NCI-H1694 (cell line): ENCODE data around the gene GRIN2C.
A peak's percentile ranks its signal among the peaks of the same experiment; 100 is the strongest.
"Not testable (repeated sequence)": the region's sequence is repeated elsewhere in the genome, so short reads cannot be mapped to it uniquely, and the experiment has no call there.

ENCODE experiments used
- DNase-seq: peaks from one replicate; lab custom pipeline; 2025; lab: John Stamatoyannopoulos, UW

The GRIN2C gene

DNA sequence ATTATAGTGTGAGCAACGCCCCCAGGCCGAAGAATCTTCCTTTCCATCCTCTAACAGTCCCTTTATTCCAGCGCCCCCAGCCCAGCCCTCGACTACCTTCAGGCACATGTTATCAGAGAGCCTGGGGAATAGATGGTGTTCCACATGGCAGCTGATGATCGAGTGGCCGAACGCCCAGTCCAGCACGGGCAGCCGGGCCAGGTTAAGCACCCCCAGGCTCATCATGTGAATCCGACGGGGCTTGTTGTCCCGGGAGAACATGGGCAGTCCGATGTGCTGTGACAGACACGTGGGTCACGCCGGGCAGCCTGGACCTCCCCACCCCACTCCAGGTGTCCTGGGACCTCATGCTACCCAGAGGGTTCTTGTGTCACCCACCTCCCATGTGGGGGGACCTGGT, 19.6 kb upstream of the GRIN2C start:
- DNase-seq = no peak

DNA sequence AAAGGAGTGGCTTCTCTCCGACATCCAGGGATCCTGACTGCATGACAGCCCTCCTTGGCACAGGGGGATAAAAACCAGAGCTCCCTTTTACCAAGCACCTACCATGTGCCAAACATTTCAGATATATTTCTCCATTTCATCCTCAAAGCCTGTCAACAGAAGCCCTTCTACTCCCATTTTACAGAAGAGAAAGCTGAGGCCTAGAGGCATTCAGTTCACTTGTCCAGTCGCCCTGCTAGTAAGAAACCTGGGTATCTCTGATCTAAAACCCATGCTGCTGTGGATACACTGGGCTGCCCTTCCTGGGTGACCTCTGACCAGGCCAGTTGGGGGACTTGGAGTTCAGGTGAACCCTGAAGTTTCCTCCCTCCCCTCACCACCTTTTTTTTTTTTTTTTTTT, 19.0 kb upstream of the GRIN2C start:
- DNase-seq = no peak

DNA sequence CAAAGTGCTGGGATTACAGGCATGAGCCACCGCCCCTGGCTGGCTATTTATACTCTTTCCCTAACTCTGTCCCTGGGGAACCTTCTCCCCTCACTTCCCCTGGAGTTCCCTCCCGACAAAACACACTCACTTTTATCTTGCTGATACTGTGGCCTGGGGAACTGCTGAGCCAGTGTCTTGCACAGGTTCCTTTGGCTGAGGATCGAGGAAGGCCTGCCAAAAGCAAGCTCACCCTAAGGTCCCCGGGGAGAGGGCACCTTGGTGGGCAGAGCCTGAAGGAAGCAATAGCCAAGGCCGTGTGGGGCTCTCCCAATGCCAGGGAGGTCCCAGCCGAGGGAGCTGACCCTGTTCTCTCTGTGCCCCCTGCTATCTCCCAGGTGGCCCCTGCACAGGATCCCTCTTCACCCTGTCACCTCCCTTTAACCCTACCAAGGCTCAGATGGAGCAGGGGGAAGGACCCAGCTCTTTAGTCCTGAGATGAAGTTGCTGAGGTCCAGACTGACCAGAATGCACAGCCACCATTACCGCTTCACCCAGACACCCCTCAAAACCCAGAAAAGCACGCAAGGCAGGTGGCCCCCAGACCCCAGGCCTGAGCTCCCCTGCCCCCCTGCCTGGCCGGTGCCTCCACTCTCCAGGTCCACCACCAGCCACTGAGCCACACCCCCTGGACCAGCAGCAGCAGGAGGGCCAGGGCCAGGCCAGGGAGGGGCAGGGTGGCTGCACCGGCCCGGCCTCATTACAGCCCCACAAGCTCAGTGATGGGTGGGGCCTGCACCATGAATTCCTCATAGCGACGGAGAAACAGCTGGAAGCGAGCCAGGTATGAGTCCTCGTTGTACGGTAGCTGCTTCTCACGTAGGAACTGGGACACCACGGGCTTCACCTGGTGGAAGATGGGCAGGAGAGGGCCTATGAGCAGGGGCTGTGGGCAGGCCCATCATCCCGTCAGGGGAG, 18.2 kb upstream of the GRIN2C start:
- no peak for DNase-seq

DNA sequence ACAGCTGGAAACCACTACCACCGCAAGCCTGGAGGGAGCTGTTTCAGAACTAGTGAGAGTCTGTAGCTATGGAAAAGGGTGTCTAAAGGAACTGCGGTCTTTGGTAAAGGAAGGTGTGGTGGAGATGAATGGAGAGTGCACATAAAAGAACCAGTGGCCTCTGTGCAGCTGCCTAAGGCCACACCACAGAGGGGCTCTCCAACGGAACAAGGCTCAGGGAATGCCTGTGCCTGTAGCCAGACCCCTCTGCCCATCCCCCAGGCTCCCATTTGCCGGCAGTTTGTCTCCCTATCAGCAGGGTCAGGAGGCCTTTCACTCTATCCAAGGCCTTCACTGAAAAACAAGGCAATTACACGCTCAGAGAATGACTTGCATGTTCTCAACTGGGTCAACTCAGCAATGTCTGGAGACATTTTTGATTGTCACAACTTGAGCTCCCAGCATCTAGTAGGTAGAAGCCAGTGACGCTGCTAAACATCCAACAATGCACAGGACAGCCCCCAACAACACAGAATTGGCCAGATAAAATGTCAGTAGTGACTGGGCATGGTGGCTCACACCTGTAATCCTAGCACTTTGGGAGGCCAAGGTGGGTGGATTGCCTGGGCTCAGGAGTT, 16.4 kb upstream of the GRIN2C start:
- DNase-seq = no peak

DNA sequence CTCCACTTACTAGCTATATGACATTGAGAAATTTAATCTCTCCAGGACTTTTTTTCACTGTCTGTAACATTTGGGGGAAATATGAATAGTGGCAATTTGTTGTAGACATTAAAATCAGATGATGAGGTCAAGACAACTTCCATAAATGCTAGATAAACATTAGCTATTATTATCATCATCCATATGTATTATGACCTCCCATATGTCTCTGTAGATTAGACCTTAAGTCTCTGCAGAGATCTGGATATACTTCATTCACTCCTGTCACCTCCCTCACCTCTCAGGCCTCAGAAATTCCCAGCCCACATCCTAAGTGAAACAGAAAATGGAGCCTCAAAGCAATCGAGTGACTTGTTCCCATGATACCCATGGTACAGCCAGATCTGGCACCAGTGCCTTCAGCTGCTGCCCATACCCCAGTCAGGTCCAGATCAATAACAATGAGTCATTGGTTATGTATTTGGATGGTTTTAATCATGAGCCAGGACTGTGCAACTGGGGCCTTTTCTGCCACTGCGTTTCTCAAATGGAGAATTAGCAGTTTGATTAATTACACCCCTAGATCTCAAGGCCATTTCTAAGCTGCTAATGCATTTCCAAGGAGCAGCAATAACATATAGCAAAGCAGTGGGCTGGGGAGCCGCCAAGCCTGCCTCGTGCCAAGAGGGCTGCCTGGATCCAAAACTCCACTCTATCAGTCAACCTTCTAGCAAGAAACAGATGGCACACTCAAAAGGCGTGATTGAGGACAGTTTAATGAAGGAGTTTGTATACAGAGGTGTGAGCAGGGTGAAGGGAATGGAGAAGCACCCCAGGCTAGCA, 15.7 kb upstream of the GRIN2C start:
- peak; percentile 57 for DNase-seq

DNA sequence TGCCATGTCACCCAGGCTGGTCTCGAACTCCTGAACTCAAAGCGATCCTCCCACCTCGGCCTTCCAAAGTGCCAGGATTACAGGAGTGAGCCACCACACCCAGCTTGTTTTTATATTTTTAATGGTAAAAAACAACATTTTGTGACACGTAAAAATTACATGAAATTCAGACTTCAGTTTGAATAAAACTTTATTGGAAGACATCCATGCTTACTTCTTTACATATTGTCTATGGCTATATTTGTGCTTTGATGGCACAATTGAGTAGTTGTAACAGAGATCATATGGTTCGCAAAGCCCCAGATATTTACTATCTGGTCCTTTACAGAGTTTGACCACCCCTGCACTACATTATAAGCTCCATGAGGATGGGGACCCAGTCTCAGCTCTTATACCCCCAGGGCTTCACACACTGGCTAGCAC, 14.9 kb upstream of the GRIN2C start:
- DNase-seq = no peak

DNA sequence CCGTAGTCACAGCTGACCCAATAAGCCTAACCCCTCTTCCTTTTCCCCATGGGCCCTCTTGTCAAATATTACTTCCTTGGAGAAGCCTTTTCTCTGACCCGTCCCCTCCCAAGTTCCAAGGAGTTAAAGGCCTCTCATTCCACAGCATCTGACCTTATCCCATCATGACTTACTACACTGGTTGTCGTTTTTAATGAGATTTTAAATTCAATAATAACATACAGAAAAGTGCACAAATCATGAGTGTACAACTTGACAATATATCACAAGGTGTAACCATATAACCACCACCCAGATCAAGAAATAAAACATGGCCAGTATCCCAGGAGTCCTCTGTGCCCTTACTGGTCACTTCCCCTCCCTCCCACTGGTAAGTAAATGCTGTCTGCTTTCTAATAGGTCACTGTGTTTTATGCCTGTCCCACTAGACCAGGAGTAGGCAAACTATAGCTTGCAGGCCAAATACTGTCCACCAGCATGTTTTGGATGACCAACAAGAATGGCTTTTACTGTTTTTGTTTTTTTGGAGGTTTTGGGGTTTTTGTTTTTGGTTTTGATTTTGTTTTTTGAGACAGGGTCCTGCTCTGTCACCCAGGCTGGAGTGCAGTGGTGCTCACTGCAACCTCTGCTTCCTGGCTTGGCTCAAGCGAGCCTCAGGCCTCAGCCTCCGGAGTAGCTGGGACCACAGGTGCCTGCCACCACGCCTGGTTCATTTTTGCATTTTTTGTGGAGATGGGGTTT, 14.4 kb upstream of the GRIN2C start:
- no peak for DNase-seq

DNA sequence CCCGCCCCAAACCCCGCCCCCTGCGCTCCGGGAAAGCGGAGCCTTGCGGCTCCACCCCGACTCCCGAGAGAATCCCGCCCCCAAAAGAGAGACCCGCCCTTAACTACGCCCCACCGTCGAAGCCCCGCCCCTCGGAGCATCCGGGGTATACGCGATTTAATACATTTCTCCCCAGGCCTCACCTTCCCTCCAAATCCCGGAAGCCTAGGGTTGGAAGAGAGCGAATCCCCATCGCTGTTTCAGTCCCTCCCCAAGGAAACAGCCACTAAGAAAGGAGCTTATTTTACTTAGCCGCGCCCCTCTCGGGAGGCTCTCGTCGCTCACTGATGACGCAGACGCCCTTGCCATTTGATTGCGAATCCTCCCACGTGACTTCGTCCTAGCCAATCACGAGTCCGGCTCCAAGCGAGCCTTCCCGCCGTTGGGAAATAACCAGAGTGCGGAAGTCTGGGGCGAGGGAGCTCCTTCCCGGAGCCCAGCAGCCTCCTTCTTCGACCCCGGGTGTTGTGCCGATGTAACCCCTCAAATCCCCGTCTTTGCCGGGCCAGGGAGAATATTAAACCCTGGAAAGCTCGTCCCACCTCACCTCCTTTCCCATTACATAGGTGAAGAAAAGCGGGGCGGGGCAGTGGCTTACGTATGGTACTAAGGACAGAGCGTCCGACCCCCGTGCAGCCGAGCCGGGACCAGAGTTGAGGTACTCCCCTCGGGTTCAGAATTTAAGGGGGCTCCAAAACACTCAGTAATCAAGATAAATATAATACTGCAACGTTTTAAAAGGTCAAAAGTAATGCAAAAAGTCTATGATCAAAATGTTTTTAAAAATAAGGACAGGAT, 13.6 kb upstream of the GRIN2C start:
- DNase-seq = peak; percentile 100

DNA sequence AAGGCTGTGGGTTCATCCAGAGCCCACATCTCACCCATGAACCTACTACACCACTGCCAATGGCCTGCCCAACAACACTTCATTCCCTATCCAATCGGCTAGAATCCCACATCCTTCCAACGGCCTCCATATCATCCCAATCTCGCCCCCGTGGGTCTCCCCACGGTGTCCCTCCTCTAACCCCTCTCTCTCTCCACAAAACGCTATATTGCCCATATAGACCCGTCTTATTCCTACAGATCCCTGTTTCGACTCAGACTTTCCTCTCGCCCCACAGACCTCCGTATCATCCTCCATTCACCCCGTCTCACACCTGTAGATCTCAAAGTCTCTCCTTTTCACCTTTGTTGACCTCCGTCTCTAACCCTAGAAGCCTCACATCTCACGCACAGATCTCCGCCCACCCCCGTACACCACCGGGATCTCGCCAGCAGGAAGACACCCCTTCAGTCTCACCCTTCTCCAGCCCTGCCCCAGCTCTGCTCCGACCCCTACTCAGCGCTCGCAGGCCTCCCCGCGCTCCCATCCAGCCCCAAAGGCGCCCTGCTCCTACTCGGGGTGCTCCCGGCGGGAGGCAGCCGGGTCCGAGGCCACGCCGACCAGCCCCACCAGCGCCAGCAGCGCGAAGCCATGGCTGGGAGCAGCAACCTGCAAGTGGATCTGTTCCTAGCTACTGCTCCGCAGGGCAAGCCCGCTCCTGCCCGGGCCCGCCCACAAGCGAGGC, 12.8 kb upstream of the GRIN2C start, which contains the start of gene FDXR:
FDXR (minus strand) TSS at position 682 of the 724 bp plus-strand sequence; CDS start at position 632, 50 bp downstream.
- DNase-seq = no peak

DNA sequence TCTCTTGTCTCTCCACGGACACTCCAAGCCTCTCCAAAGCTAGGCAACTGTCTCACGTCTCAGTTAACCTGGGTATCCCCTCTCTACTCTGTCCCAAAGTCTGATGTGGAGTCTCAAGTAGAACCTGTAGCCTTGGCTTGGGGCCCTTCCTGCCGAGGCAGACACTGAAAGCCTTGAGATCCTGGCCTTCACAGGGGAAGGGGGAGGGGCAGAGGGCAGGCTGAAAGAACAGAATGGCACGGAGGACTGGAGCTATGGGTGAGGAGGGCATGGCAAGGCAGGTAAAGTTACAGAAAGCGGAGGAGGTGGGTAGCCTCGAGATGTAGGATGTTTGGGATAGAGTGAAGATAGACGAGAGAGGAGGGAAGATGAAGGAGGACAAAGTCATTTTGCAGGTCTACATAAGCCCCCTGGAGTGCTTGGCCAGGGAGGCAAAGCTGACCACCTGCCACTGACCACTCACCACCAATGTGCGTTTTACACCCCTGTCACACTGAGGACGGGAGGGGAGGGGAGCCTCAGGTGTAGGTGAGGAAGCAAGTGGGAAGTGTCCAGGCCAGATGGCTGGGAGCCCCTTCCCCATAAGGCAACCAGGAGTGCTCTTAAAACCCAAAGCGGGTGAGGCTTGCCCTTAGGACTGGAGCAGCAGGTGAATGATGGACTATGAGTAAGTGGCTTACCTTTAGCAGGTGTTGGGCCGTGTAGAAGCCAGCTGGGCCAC, 11.8 kb upstream of the GRIN2C start:
- no peak for DNase-seq

DNA sequence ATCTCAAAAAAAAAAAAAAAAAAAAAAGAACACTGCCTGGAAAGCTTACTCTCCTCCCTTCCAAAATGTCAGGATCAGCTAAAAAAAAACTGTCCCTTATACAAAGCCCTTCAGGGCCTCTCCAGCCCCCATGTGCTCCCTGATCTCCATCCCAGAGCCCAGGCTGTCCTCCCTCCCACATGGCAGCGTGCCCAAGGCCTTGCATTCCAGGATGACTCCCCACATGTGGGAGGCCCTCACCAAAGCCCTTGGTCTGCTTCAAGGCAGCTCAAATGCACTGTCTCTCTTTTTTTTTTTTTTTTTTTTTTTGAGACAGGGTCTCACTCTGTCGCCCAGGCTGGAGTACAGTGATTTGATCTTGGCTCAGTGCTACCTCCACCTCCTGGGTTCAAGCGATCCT, 10.8 kb upstream of the GRIN2C start:
- no peak for DNase-seq

DNA sequence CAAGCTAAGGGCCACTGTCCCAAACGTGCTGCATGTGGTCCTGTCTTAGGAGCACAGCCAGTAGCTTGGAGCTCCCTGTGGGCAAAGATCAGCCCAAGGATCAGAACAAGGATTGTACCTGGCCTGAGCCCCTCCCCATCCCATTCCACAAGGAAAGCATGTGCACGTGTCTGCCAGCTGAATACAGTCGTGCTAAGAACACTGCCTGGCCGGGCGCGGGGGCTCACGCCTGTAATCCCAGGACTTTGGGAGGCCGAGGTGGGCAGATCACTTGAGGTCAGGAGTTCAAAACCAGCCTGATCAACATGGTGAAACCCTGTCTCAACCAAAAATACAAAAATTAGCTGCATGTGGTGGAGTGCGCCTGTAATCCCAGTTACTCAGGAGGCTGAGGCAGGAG, 10.3 kb upstream of the GRIN2C start:
- not testable (repeated sequence) for DNase-seq

DNA sequence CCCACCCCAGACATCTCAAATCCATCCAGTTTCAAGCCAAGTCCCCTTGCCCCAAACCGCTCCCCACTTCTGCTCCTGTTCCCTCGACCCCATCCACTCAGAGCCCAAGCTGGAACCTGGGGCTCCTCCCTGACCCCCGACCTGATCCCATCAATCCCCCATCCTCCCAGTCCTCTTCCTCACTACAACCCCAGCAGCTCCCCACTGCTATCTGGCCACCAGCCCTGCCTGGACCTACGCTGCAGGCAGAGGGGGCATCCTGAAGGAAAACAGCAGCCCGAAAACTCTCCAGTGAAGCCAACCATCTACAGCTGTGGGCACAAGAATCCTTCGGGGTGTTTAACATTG, 9.2 kb upstream of the GRIN2C start:
- no peak for DNase-seq

DNA sequence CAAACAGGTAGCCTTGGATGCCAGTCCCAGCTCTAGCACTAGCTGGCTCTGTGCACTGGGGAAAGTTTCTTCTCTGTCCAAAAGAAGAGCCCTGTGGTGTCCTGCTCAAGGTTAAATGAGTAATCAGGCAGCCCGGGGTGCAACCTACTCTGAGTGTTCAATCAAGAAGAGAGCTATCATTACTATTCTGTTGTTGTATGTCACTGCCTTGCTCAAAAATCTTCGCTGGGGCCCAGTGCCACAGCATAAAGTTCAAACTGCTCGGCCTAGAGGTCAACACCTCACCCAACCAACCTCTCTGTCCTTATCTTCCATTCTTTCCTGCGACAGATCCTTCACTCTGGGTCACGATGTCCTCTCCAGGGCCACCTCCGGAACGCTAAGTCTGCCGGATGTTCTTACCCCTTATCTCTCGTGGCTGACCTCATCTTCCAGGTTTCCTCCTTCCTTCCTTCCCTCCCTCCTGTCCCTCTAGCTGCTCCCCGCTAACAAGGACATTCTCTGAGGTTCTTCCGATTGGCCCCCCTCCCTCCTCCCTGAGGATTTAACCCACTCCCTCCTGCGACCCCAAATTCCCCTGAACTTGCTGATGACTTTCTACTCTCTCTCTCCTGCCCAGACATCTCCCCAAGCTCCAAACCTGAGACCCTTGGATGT, 8.7 kb upstream of the GRIN2C start:
- no peak for DNase-seq

DNA sequence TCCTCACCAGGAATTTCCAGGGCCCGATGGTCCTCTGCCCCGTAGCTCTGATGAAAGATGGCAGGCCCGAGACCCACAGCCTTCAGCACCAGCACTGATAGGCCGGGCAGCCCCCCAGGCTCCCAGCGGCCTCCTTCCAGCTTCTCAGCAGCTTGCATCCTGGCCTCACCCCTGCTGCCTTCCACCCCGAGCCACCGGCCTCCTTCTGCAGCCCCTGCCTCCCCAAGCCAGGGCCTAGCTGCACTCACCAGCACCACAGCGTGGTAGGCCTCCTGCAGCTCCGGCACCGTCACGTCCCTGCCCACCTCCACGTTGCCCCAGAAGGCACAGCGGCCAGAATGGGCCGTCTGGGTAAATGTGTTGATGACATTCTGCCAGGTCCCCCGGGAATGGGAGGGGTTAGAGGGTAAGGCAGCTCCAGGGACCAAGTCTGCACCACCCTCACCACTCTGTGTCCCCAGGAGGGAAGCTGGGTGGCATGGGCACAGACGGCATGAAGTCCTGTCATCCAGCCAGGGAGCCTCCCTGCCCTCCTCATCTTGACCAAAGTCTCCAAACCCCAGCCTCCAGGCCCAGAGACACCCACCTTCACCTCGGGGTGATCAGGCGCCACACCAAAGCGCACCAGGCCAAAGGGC, 6.6 kb upstream of the GRIN2C start:
- DNase-seq = no peak

DNA sequence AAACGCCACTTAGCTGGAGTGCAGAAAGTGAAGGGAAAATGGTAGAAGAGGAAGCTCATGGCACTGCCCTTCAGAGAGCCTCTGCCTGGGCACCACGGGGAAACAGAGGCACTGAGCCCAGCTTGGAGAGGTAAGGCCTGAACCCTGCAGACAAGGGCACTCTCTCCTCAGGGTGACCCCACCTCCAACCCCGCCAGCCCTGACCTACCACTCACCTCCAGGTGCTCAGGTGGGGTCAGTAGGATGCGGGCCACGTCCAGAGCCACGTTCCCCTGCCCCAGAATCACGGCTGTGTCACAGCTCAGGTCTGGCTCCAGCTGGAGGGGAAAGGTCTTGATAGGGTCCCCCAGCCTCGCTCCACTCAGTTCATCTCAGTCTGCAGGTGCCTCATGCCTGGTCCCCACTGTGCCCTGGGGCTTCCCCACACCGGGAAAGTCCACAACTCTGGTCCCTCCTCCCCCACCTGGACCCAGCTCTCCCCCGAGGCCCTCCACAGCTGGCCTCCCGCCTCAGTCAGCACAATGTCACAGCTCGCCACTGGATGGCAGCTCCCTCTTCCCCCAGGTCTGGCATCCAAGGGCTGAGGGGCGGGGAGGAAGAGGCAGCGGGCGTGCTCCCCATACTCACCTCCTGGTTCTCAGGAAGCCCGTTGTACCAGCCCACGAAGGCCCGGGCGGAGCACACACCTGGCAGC, 6.0 kb upstream of the GRIN2C start:
- DNase-seq = no peak

DNA sequence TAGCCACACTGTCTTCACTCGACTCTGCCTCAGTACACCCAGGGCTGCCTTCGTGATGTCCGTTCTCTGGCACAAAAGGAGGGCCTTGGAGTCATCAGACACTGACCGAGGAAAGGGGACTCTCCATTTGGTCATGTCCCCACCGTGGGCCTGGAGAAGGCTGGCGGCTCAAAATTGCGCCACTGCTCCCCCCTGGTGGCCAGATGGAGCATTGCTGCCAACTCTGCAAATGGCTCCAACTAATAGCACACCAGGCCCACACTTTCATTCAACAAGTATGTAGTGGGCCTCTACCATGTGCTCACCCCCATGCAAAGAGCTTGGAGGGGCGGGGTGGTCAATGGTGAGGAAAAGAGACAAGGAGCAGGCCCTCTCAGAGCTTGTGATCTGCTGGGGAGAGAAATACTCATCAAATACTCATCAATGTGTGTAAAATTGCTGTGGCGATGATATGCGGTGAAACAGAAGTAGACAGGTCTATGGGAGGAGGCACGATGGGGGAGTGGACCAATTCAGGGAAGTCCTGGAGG, 5.2 kb upstream of the GRIN2C start:
- DNase-seq = peak; percentile 59
